ENCODE measurements around the gene DCC. TPM values are rescaled to one million over a fixed set of nuclear protein-coding genes. Genes with fewer than 3 reads are reported as not detected.

DCC gene
- total and polyA plus RNA-seq, 3 donors from 2014 or later = 7.9 to 42.1 (median 24.5) TPM

DNA sequence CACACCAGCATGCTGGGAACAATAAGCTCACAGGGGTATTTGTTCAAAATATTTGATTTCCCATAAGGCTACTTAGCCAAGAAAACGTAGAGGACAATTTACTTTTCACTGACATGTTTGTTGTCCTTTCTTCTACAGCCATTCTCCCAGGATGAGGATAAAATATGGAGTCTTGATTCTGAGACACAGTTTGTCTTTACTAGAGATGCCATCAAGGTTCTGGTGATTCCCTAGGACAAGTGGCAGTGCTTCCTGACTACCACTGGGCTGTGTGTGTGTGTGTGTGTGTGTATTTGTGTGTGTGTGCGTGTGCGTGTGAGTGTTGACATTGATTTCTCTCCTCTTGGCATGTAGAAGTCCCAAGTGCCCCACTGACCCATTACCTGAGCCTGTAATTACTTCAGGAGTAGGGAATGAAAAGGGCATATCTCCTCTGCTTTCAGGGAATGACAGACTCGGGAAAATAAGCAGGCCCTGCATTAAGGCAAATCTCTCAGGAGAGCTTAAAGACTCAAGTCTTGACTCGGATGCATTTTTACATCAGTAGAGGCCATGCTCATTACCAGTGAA, 761.6 kb downstream of the DCC start:
- DNase-seq = no peak
- intact Hi-C loops (cut with DNase I; ENCODE audit: low total_unique reads) = no loop called here
- 58 to 71% methylated on average over 5 of the region's 5 CpGs for WGBS, 2 donors

DNA sequence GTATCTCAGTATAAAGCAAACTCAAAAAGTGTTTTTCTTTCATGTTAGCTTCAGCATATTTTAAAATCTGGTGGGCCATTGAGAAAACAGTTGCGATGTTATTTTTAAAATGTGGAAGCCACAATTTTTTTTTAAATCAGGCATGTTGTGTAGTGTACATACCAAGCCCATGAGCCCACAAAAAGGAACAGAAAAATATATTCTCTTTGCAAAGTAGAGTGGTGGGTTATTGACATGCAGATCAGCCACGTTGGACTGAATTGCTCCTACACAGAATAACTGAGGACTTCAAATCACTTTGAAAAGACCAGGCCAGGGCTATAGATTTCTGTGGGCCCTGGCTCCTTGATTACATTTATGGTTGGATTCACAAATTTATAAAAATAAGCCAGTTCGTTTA, 774.4 kb downstream of the DCC start:
- TF ChIP-seq POLR2A (IDR thresholded peaks at IDR 0.05) = no peak
- TF ChIP-seq, protein P1, sequence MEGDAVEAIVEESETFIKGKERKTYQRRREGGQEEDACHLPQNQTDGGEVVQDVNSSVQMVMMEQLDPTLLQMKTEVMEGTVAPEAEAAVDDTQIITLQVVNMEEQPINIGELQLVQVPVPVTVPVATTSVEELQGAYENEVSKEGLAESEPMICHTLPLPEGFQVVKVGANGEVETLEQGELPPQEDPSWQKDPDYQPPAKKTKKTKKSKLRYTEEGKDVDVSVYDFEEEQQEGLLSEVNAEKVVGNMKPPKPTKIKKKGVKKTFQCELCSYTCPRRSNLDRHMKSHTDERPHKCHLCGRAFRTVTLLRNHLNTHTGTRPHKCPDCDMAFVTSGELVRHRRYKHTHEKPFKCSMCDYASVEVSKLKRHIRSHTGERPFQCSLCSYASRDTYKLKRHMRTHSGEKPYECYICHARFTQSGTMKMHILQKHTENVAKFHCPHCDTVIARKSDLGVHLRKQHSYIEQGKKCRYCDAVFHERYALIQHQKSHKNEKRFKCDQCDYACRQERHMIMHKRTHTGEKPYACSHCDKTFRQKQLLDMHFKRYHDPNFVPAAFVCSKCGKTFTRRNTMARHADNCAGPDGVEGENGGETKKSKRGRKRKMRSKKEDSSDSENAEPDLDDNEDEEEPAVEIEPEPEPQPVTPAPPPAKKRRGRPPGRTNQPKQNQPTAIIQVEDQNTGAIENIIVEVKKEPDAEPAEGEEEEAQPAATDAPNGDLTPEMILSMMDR (IDR thresholded peaks at IDR 0.05) = no peak
- DNase-seq = no peak
- 70 to 73% methylated on average over 3 of the region's 3 CpGs for WGBS, 2 donors

More for the DNA sequence above, 761.6 kb downstream of the DCC start:
- no peaks in the 10 kb centered on the region for H3K4me1 ChIP-seq
- H3K27me3 ChIP-seq = no peaks in the 10 kb centered on the region
- H3K9me3 ChIP-seq = no peaks in the 10 kb centered on the region
- no peak overlapping the region for H3K27ac ChIP-seq
- no peaks in the 10 kb centered on the region for H3K36me3 ChIP-seq (ENCODE audit: low read depth, missing control alignments)
- H3K4me3 ChIP-seq = no peak overlapping the region
- TF ChIP-seq, protein P1 (IDR thresholded peaks at IDR 0.05) = no peak
- no peak for TF ChIP-seq POLR2A (IDR thresholded peaks at IDR 0.05)

DNA sequence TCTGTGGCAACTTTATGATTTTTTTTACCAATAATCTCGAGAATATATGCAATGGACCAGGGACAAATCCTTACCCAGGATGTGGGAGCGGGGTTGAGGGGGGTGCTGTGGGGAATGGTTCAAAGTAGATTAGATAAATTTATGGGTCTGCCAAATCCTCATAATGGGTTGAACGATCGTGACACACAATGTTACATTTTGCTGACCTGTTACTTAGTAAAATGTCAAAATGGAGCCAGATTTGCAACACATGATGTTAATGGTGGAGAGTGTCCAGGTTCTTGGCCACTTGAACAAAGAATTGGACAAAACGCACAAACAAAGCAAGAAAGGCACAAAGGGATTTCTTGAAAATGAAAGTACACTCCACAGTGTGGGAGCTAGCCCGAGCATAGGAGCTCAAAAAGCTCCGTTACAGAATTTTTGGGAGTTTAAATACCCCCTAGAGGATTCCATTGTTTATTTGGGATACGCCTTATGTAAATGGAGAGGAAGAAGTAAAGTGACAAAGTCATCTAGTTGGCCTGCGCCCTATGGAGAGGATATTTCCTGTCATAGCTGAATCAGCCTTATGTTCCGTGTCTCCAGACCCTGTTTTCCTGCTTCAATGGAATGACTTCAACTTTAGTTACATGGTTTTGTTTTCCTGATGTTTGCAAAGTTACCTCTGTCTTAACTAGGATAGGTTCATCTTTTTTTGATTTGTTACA, 776.0 kb downstream of the DCC start:
- WGBS, 2 donors = 37 to 45% methylated on average over 10 of the region's 10 CpGs
- no peak overlapping the region for H3K27ac ChIP-seq
- DNase-seq = no peak

More for the DNA sequence above, 774.4 kb downstream of the DCC start:
- Histone ChIP-seq H3K4me1 (no peaks in the 10 kb centered on the region), H3K27me3 (no peaks in the 10 kb centered on the region), H3K36me3 (ENCODE audit: low read depth, missing control alignments) (no peaks in the 10 kb centered on the region), H3K27ac (no peak overlapping the region), H3K9me3 (no peaks in the 10 kb centered on the region), H3K4me3 (no peak overlapping the region)
- intact Hi-C loops (cut with DNase I; ENCODE audit: low total_unique reads) = no loop called here

DNA sequence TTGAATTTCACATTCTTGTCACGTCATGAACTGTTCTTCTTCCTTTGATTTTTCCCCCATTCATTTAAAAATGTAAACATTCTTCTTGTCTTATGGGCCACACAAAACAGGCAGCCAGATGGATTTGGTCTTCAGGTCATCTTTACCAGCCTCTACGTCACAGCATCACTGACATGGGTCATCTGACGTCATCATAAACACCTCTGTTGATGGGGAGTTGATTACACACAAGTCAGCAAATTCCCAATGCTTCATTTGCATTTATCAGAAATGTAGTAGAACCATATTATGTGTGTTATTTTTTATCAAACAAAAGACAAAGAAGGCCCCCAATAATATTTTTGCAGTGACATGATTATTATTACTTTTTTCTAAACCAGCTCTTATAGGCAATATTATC, 777.9 kb downstream of the DCC start:
- no peaks in the 10 kb centered on the region for H3K4me1 ChIP-seq
- WGBS, 2 donors = 80 to 82% methylated on average over 3 of the region's 3 CpGs
- DNase-seq = no peak
- TF ChIP-seq POLR2A (IDR thresholded peaks at IDR 0.05) = no peak
- TF ChIP-seq, protein P1 (IDR thresholded peaks at IDR 0.05) = no peak
- H3K9me3 ChIP-seq = no peaks in the 10 kb centered on the region
- H3K36me3 ChIP-seq (ENCODE audit: low read depth, missing control alignments) = no peaks in the 10 kb centered on the region
- H3K27ac ChIP-seq = no peak overlapping the region
- no peak overlapping the region for H3K4me3 ChIP-seq
- intact Hi-C loops (cut with DNase I; ENCODE audit: low total_unique reads) = no loop called here
- no peaks in the 10 kb centered on the region for H3K27me3 ChIP-seq

More for the DNA sequence above, 776.0 kb downstream of the DCC start:
- Histone ChIP-seq H3K27me3 (no peaks in the 10 kb centered on the region), H3K36me3 (ENCODE audit: low read depth, missing control alignments) (no peaks in the 10 kb centered on the region), H3K4me1 (no peaks in the 10 kb centered on the region), H3K9me3 (no peaks in the 10 kb centered on the region), H3K4me3 (no peak overlapping the region)
- TF ChIP-seq, protein P1 (IDR thresholded peaks at IDR 0.05) = no peak
- TF ChIP-seq POLR2A (IDR thresholded peaks at IDR 0.05) = no peak
- intact Hi-C loops (cut with DNase I; ENCODE audit: low total_unique reads) = no loop called here

Data from testis (tissue), 3 donors.